ENCODE measurements around the gene SVIL.
"Not testable (repeated sequence)": the region's sequence is repeated elsewhere in the genome, so short reads cannot be mapped to it uniquely, and the experiment has no call there.

SVIL gene

DNA sequence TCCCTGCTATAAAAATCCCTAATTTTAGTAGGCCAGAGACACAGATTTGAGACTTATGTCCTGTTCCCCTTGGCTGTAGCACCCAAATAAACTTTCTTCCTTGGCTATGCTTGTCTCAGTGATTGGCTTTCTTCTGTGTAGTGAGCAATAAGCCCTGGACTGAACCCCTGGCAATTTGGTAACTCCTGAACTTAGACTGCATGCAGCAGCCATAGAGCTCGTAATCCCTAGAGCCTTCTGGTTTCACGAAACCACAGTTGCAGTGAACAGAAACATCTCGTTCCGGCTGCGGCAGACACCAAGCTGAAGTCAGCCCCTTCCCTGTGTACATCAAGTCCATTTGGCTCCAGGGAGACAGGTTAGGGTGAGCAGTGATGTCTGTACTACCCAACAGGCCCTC, 173.7 kb downstream of the SVIL start:
- no peak for DNase-seq (ENCODE audit: low spot score)
- no peak overlapping the region for H3K4me3 ChIP-seq
- TF ChIP-seq, protein P1, sequence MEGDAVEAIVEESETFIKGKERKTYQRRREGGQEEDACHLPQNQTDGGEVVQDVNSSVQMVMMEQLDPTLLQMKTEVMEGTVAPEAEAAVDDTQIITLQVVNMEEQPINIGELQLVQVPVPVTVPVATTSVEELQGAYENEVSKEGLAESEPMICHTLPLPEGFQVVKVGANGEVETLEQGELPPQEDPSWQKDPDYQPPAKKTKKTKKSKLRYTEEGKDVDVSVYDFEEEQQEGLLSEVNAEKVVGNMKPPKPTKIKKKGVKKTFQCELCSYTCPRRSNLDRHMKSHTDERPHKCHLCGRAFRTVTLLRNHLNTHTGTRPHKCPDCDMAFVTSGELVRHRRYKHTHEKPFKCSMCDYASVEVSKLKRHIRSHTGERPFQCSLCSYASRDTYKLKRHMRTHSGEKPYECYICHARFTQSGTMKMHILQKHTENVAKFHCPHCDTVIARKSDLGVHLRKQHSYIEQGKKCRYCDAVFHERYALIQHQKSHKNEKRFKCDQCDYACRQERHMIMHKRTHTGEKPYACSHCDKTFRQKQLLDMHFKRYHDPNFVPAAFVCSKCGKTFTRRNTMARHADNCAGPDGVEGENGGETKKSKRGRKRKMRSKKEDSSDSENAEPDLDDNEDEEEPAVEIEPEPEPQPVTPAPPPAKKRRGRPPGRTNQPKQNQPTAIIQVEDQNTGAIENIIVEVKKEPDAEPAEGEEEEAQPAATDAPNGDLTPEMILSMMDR (IDR thresholded peaks at IDR 0.05) = no peak
- H3K27ac ChIP-seq = no peak overlapping the region

GRCh38 chr10:29458190-29458589, 176.6 kb downstream of the SVIL start:
- not testable (repeated sequence) for DNase-seq (ENCODE audit: low spot score); H3K27ac ChIP-seq; H3K4me3 ChIP-seq

DNA sequence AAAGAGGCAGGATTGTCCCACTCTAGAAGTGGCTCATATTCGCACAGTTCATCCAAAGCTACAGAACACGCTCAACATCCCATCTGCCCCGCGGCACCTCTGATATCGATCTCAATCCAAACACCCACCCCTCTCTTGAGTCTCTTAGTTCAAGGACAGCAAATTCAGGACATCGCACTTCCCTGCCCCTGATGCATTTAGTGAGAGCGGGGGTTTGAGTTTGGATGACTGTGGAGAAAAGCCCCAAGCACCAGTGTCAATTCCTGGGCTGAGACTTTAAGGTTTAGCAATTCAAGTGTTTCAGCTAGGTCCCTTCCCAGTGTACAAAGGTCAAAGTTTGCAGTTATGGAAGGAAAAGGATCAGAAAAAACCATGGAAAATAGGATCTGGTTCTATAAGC, 179.7 kb downstream of the SVIL start:
- DNase-seq (ENCODE audit: low spot score) = no peak
- TF ChIP-seq, protein P1 (IDR thresholded peaks at IDR 0.05) = no peak
- no peak overlapping the region for H3K27ac ChIP-seq
- H3K4me3 ChIP-seq = no peak overlapping the region

- Histone ChIP-seq H3K4me3 (no peak overlapping the region), H3K27ac (no peak overlapping the region)
- TF ChIP-seq, protein P1 (IDR thresholded peaks at IDR 0.05) = no peak
- no peak for DNase-seq (ENCODE audit: low spot score)
Observed at GRCh38 chr10:29454250-29454649, 180.5 kb downstream of the SVIL start.

DNA sequence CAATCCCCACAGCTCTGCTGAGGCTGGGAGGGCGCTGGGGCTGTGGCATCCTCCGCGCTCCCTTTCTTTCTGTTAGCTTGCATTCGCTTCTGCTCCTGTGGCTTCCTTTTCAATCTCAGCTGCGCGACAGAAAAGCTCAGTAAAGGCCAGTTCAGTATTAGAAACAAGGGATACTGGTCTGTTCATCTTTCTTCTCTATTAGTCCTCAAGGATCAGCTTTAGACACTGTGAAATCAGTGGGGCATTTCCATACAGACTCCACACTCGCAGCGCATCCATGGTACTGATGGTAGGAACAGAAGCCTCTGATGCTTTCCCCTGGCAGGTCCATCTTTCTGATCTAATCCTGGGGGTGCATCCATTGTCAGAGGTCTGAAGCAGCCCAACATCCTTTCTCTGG, 182.2 kb downstream of the SVIL start:
- Histone ChIP-seq H3K27ac (no peak overlapping the region), H3K4me3 (no peak overlapping the region)
- no peak for DNase-seq (ENCODE audit: low spot score)
- TF ChIP-seq, protein P1 (IDR thresholded peaks at IDR 0.05) = no peak

DNA sequence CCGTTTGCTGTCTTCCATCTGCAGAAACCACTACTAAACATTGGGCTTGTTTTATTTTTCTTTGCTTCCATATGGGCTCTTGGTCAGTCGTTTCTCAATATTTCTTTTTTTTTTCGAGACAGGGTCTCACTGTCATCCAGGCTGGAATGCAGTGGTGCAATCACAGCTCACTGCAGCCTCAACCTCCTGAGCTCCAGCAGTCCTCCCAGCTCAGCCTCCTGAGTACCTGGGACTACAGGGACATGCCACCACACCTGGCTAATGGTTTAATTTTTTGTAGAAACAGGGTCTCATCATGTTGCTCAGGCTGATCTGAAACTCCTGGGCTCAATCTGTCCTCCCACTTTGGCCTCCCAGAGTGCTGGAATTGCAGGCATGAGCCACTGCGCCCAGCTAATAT, 182.8 kb downstream of the SVIL start:
- DNase-seq (ENCODE audit: low spot score) = no peak
- no peak overlapping the region for H3K4me3 ChIP-seq
- no peak overlapping the region for H3K27ac ChIP-seq
- TF ChIP-seq, protein P1 (IDR thresholded peaks at IDR 0.05) = no peak

- Histone ChIP-seq H3K4me3 (no peak overlapping the region), H3K27ac (no peak overlapping the region)
- TF ChIP-seq, protein P1 (IDR thresholded peaks at IDR 0.05) = no peak
- no peak for DNase-seq (ENCODE audit: low spot score)
Observed at GRCh38 chr10:29450405-29450804, 184.4 kb downstream of the SVIL start.

All from coronary artery (tissue), 2 donors.